Activated CD4-positive, alpha-beta T cell treated with anti-CD3 and anti-CD28 coated beads, Interleukin-2, Interleukin-4, amounts not matched to agents 100 ng/mL and 50 ng/mL, durations not matched to agents 16 hours and 8 hours (primary cell): ENCODE data around the gene C21orf58.

Experiments used
- DNase-seq: peaks from one replicate; pipeline ENCODE4 v3.0.0-alpha.2; 2020; ENCODE audit warnings: low spot score

The C21orf58 gene

GRCh38 chr21:46295177-46295770, 28.4 kb downstream of the C21orf58 start:
- no peak for DNase-seq

DNA sequence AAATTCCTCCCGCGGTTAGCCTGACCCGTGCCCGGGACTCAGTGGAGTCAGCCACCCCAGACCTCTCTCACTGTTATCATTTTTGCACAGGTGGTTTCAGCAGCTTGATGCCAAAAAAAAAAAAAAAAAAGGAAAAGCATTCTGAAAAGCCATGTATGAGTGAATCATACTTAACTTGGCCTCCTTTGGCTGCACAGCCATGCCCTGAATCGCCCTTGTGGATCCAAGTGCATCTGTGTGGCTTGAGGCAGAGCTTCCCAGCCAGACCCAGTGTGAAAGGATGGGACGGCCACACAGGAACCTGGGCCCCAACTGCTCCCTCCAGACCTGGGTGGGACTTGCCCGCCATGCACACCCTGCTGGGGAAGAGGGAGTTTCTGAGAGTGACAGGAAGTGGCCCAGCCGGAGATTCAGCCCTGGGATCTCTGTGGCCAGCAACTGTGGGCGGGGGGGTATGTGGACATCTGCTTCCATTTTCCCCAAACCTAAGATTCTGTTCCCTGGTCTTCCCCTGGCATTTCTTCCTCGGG, 29.0 kb downstream of the C21orf58 start:
- DNase-seq, result no peak

DNA sequence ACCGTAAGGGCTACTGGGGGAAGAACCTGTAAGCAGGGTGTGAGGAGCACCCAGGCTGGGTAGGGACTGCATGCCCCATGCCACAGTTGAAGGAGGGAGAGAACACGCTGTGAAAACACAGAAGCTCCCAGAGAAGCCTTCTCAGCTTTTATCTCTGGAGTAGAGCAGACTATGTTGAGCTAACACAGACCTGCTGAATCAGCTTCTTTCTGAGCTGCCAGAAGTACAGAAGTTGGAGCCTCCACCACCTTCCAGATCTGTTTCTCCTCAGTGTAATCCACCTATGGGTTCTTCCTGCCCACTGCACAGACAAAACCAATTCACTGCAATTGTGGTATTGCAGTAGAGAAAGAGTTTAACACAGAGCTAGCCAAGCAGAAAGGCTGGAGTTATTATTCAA, 32.1 kb downstream of the C21orf58 start:
- DNase-seq, result no peak

DNA sequence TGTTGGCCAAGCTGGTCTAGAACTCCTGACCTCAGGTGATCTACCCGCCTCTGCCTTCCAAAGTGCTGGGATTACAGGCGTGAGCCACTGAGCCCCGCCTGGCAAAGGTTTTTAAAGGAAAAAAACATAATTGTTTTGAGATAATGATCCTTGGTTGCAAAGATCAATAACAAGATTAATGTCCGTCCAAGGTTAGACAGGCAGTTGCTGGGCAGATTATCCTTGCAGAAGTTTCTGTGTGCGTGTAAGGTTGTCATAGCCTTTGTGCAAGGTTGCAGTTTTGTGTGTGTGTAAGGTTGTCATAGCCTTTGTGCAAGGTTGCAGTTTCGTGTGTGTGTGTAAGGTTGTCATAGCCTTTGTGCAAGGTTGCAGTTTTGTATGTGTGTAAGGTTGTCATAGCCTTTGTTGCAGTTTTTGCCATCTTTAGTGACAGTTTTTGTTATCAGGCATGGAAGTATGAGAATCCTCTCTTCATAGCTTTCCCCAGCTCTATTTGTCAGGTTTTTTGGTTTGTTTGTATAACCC, 34.0 kb downstream of the C21orf58 start:
- no peak for DNase-seq

DNA sequence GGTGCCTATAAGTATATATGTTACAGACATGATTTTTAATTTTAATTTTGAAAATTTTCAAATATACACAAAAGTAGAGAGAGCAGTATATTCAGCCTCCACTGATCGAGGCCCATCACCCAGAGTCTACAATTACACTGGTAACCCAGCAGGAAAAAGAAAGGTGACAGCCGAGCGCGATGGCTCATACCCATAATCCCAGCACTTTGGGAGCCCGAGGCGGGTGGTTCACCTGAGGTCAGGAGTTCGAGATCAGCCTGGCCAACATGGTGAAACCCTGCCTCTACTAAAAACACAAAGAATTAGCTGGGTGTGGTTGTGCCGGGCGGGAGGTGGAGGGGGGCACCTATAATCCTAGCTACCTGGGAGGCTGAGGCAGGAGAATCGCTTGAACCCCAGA, 36.1 kb downstream of the C21orf58 start:
- DNase-seq, result no peak

GRCh38 chr21:46286648-46287002, 37.0 kb downstream of the C21orf58 start:
- no peak for DNase-seq

GRCh38 chr21:46285761-46286647, 37.7 kb downstream of the C21orf58 start, which contains the start of gene YBEY:
Gene YBEY (plus strand): TSS chr21:46286342. CDS start chr21:46286914, 572 bp downstream.
- DNase-seq, result peak; percentile 89

- no peak for DNase-seq
Observed at GRCh38 chr21:46285206-46285661, 38.4 kb downstream of the C21orf58 start, which contains the start of gene MCM3AP. Gene MCM3AP (minus strand): TSS chr21:46285611. CDS start chr21:46285286, 325 bp downstream.

GRCh38 chr21:46284733-46285132, 38.9 kb downstream of the C21orf58 start:
- DNase-seq, result no peak

DNA sequence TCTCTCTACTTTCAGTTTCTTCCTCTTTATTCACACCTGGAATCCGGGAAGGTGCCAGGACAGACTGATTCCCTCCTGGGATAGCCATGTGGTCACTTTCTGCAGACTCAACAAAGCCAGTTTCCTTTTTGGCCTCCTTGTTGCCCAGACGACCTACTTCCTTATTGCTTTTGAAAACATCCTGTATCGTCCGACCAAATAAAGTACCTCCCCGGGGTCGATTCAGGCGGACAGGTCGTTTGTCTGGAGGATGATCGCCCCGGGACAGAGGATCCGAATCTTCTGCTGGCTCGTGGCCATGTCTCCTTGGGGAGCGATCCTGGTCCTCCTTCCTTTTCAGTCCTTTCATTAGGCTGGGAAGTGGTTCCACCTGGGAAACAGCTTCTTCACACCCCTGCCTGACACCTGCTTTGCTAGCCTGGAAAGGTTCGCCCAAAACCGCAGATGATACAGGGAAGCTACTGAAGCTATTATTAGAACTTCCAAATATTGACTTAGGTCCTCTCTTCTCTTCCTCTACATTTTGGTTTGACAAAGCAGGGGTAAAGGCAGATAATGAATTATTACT, 39.5 kb downstream of the C21orf58 start:
- DNase-seq, result no peak

GRCh38 chr21:46274797-46275390, 48.8 kb downstream of the C21orf58 start:
- DNase-seq, result no peak

GRCh38 chr21:46273341-46273740, 50.3 kb downstream of the C21orf58 start:
- DNase-seq, result no peak

DNA sequence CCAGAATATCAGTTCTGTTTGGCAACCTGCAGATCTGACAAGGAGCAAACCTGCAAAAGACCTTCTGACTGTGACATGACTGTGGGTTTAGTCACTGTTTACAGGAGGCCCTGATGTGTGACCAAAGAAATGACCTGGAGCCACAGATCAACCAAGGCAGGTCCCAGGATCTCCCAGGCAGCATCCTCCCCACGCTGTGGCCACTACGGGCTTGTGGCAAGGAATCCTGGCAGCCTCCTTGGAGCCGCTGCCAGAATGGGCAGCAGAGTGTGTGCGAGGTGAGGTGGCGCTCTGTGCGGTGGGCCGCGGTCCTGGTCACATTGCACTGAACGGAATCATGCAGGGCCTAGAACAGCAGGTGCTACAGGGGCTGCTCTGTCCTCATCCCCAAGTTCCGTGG, 54.2 kb downstream of the C21orf58 start:
- DNase-seq, result no peak

- no peak for DNase-seq
Observed at GRCh38 chr21:46268371-46268770, 55.3 kb downstream of the C21orf58 start.

DNA sequence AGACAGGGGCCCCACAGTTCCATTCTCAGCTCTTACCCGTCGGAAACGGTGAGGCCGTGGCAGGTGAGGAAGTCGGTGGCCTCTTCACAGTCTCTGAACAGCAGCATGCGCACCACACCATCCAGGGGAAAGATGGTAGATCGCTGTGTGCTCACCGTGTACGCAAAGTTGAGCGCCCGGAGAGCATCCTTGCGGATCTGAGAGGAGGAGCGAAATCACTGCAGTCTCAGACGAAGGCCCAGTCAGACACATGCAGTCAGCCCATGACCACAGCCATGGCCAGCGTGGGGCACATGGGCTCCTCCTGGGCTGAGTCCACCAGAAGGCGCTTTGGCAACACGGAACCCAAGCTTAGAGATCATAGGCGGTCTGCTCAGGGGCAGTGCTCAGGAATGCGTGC, 56.7 kb downstream of the C21orf58 start:
- DNase-seq, result no peak

DNA sequence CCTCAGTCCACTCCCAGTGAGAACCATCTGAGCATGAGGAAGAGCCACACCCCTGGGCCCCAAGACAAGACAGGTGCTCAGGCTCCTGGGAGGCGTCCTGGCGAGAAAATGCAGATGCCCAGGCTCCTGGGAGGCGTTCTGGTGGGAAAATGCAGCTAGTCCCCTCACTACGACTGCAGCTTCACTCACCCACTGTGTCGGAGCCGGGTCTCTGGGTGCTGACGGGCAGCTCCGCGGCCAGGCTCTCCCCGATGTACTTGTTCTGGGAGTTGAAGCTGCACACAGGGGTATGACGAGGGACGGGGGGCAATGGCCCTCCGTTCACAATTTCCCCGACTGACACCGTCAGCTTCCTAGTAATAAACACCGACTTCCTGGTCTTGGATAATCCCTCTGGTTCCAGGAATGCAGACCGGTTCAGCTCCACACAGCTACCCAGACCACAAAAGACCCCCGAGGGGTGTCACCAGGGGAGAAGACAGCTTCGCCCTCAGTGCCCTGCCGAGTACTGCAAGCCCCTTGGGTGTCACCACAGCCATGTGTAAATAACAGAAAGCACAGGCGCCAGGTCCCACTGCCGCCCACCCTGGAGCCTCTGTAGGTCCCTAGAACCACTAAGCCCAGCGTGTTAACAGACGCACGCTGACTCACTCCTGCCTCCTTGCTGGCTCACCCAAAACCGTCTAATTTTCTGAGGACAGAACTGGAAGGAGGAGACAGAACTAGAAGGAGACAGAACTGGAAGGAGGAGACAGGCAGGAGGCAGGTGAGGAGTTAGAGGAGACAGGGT, 57.7 kb downstream of the C21orf58 start:
- no peak for DNase-seq

- no peak for DNase-seq
Observed at GRCh38 chr21:46264690-46265144, 59.0 kb downstream of the C21orf58 start.

DNA sequence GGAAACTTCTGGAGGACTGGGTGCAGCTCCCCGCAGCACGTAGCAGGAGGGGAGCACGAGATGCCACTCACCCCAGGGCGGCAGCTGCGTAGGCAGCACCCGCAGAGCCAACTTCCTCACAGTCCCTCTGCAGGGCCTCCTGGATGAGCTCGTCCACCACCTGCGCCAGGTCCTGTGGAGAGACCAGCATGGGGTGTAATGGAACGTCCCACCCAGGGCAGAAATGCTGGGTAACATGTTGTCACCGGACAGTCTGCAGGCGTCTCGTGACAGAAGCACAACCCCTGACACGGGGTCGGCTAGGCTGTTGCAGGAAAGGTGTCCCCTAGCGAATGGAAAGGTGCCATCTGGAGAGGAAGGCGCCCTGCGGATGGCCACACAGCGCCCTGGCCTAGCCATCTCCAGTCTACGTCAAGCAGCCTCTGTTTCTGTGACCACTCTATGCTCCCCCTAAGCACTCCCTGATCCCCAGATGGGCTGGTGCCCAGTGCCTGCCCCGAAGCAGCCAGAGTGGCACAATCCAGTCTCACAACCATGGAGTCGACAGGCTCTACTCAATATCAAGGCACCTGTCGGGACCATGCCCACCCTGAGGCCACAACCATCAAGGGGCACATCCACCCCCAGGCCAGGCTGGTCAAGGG, 59.5 kb downstream of the C21orf58 start:
- no peak for DNase-seq

GRCh38 chr21:46256501-46256994, 67.1 kb downstream of the C21orf58 start:
- DNase-seq, result no peak

GRCh38 chr21:46255758-46256337, 67.8 kb downstream of the C21orf58 start:
- no peak for DNase-seq
